Measurements from ENCODE around the gene RBM8A. TPM values are rescaled to one million over a fixed set of nuclear protein-coding genes. Genes with fewer than 3 reads are reported as not detected.

The RBM8A gene
- total RNA-seq, 4 donors from 2014 or later: 120 to 176 (median 149) TPM

GRCh38 chr1:145967288-145967687 lies 40.0 kb upstream of the RBM8A start:
- H3K4me3 ChIP-seq (ENCODE audit: low read depth, poor library complexity, severe bottlenecking): no peak overlapping the region
- WGBS, 2 donors: 93 to 98% methylated on average over 2 of the region's 2 CpGs
- TF ChIP-seq POLR2A (IDR thresholded peaks at IDR 0.05): no peak
- TF ChIP-seq, protein P1, sequence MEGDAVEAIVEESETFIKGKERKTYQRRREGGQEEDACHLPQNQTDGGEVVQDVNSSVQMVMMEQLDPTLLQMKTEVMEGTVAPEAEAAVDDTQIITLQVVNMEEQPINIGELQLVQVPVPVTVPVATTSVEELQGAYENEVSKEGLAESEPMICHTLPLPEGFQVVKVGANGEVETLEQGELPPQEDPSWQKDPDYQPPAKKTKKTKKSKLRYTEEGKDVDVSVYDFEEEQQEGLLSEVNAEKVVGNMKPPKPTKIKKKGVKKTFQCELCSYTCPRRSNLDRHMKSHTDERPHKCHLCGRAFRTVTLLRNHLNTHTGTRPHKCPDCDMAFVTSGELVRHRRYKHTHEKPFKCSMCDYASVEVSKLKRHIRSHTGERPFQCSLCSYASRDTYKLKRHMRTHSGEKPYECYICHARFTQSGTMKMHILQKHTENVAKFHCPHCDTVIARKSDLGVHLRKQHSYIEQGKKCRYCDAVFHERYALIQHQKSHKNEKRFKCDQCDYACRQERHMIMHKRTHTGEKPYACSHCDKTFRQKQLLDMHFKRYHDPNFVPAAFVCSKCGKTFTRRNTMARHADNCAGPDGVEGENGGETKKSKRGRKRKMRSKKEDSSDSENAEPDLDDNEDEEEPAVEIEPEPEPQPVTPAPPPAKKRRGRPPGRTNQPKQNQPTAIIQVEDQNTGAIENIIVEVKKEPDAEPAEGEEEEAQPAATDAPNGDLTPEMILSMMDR (IDR thresholded peaks at IDR 0.05): no peak
- DNase-seq (ENCODE audit: low spot score in 2 of 2): no peak
- intact Hi-C loops (cut with DNase I; ENCODE audit: low total_unique reads): no loop called here

- peak overlapping the region; percentile 42 for H3K4me3 ChIP-seq (ENCODE audit: low read depth, poor library complexity, severe bottlenecking)
- intact Hi-C loops (cut with DNase I; ENCODE audit: low total_unique reads): no loop called here
- DNase-seq (ENCODE audit: low spot score in 2 of 2): no peak
- TF ChIP-seq, protein P1 (IDR thresholded peaks at IDR 0.05): no peak
- TF ChIP-seq POLR2A (IDR thresholded peaks at IDR 0.05): no peak
- whole genome bisulfite sequencing, 2 donors: 1% methylated on average over 5 of the region's 5 CpGs
Observed at GRCh38 chr1:145965119-145965744, 37.9 kb upstream of the RBM8A start.

DNA sequence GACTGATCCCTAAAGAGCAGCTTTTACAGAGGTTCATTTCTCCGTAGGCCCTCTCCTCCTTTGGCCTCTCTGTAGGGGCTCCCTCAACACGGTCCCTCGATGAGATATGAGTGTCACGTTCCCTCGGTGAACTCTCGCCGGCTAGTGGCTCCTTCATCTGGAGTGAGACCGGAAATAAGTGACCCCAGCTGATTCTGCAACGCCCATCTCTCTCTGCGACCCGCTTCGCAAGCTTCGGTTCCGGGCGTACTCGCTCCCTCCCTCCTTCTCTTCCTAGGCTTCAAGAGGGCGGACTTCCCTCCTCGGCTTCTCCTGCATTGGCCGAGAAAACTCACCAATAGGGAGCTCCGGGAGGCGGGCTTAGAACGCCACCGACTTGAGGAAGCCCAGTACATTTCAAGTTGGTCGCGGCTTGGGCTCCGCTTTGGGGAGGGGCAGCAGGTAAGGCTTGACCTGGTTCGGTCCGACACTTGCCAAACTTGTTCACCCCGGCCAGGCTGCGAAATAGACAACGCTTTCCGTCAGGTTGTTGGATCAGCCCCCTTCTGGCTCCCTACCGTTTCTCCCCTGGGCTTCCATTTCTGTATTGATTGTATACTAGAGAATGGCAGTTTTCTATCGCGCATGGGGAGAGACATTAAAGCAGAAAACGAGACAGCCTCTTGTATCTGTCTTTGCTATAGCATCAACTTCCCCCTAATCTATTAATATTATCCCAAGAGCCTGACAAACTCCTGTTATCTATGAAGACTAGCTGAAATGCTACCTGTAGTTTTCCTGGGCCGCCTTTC lies 37.2 kb upstream of the RBM8A start, which contains the start of the genes ANKRD34A and POLR3GL:
TSS of gene ANKRD34A (minus strand) at position 248 of the 791 bp plus-strand sequence. CDS start 2,816 bp downstream, outside the sequence.
TSS of gene POLR3GL (plus strand) at position 363 of the 791 bp plus-strand sequence. CDS start 10,176 bp downstream, outside the sequence.
- H3K4me3 ChIP-seq (ENCODE audit: low read depth, poor library complexity, severe bottlenecking): peak within 1 kb of the TSS; percentile 42
- intact Hi-C loops (cut with DNase I; ENCODE audit: low total_unique reads): no loop called here
- peak in 1 of 2 donors; percentile 73 for TF ChIP-seq POLR2A (IDR thresholded peaks at IDR 0.05)
- TF ChIP-seq, protein P1 (IDR thresholded peaks at IDR 0.05): no peak
- DNase-seq (ENCODE audit: low spot score in 2 of 2): peak; percentile 97 to 99
- 1% methylated on average over 37 of the region's 37 CpGs for WGBS, 2 donors

GRCh38 chr1:145963265-145964019 lies 36.2 kb upstream of the RBM8A start:
- peak in 1 of 2 donors; percentile 63 for DNase-seq (ENCODE audit: low spot score in 2 of 2)
- no peak overlapping the region for H3K4me3 ChIP-seq (ENCODE audit: low read depth, poor library complexity, severe bottlenecking)
- intact Hi-C loops (cut with DNase I; ENCODE audit: low total_unique reads): no loop called here
- 24 to 26% methylated on average over 5 of the region's 5 CpGs for WGBS, 2 donors
- TF ChIP-seq, protein P1 (IDR thresholded peaks at IDR 0.05): no peak
- TF ChIP-seq POLR2A (IDR thresholded peaks at IDR 0.05): no peak

- DNase-seq (ENCODE audit: low spot score in 2 of 2): peak in 1 of 2 donors; percentile 88
- H3K4me3 ChIP-seq (ENCODE audit: low read depth, poor library complexity, severe bottlenecking): peak overlapping the region; percentile 43
- TF ChIP-seq POLR2A (IDR thresholded peaks at IDR 0.05): no peak
- TF ChIP-seq, protein P1 (IDR thresholded peaks at IDR 0.05): no peak
- intact Hi-C loops (cut with DNase I; ENCODE audit: low total_unique reads): no loop called here
- 3 to 4% methylated on average over 18 to 29 of the region's 36 CpGs for WGBS, 2 donors
Observed at GRCh38 chr1:145962157-145963102, 35.1 kb upstream of the RBM8A start.

All from lower leg skin (tissue), 4 donors.